ENCODE results near the gene MPV17L. TPM values are rescaled to one million over a fixed set of nuclear protein-coding genes. Genes with fewer than 3 reads are reported as not detected.

MPV17L gene
- total RNA-seq, 4 donors from 2014 or later: 0.72 to 10.8 (median 6.2) TPM

DNA sequence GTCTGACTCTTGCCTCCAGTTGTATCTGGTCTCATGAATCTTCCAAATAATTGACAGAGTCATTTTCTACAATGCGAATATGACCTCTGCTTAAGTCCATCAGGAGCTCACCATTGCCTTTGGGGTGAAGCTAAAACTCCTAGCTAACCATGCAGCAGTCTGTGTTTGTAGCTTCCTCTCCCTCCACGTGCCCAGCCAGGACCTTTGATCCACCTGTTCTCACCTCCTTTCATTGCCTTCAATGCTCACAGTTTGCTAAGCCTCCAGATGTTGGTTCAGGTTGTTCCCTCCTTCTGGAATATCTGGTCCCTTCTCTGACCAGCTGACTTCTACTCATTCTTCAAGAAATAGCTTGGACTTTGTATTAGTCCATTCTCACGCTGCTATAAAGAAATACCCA is 61.8 kb downstream of the MPV17L start:
- Histone ChIP-seq H3K9me3 (no peaks in the 10 kb centered on the region), H3K36me3 (no peaks in the 10 kb centered on the region), H3K27ac (no peak overlapping the region), H3K27me3 (no peaks in the 10 kb centered on the region), H3K4me1 (no peaks in the 10 kb centered on the region), H3K4me3 (no peak overlapping the region)
- no peak for DNase-seq
- intact Hi-C loops (cut with DNase I): no loop called here
- WGBS, 2 donors: 87 to 91% methylated on average over 3 of the region's 3 CpGs
- no peak for TF ChIP-seq POLR2A (IDR thresholded peaks at IDR 0.05)
- TF ChIP-seq, protein P1, sequence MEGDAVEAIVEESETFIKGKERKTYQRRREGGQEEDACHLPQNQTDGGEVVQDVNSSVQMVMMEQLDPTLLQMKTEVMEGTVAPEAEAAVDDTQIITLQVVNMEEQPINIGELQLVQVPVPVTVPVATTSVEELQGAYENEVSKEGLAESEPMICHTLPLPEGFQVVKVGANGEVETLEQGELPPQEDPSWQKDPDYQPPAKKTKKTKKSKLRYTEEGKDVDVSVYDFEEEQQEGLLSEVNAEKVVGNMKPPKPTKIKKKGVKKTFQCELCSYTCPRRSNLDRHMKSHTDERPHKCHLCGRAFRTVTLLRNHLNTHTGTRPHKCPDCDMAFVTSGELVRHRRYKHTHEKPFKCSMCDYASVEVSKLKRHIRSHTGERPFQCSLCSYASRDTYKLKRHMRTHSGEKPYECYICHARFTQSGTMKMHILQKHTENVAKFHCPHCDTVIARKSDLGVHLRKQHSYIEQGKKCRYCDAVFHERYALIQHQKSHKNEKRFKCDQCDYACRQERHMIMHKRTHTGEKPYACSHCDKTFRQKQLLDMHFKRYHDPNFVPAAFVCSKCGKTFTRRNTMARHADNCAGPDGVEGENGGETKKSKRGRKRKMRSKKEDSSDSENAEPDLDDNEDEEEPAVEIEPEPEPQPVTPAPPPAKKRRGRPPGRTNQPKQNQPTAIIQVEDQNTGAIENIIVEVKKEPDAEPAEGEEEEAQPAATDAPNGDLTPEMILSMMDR (IDR thresholded peaks at IDR 0.05): no peak

- no peaks in the 10 kb centered on the region for H3K36me3 ChIP-seq
- H3K4me3 ChIP-seq: no peak overlapping the region
- intact Hi-C loops (cut with DNase I): no loop called here
- WGBS, 2 donors: 46 to 59% methylated on average over 4 of the region's 4 CpGs
- TF ChIP-seq, protein P1 (IDR thresholded peaks at IDR 0.05): peak in 1 of 6 experiments; percentile 26
- no peak for TF ChIP-seq POLR2A (IDR thresholded peaks at IDR 0.05)
- no peak overlapping the region for H3K27ac ChIP-seq
- DNase-seq: no peak
- H3K27me3 ChIP-seq: no peaks in the 10 kb centered on the region
- H3K9me3 ChIP-seq: no peaks in the 10 kb centered on the region
- H3K4me1 ChIP-seq: no peaks in the 10 kb centered on the region
Observed at GRCh38 chr16:15457958-15458357, 62.4 kb downstream of the MPV17L start.

DNA sequence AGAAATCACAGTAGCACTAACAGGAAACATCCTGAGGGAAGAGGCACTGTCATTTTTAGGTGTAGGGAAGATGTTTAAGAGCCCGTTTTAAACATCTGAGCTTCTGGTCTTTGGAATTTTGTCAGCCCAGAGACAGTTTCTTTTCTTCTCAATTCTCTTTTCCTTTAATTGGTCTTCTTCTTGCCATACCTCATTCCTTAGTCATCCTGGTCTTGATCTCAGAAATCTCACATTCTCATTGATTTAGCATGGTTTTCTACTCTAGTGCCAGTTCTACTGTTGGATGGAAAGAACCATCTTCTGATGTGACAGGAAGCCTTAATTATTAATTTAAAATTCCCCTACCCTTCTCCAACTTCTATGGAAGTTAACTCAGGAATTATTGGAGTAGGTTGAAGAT is 64.2 kb downstream of the MPV17L start:
- Histone ChIP-seq H3K4me3 (no peak overlapping the region), H3K27ac (no peak overlapping the region), H3K9me3 (no peaks in the 10 kb centered on the region), H3K36me3 (no peaks in the 10 kb centered on the region), H3K4me1 (no peaks in the 10 kb centered on the region), H3K27me3 (no peaks in the 10 kb centered on the region)
- DNase-seq: no peak
- 83 to 86% methylated on average over 1 of the region's 1 CpG for WGBS, 2 donors
- intact Hi-C loops (cut with DNase I): no loop called here
- TF ChIP-seq, protein P1 (IDR thresholded peaks at IDR 0.05): no peak
- no peak for TF ChIP-seq POLR2A (IDR thresholded peaks at IDR 0.05)

GRCh38 chr16:15460601-15461000 is 65.0 kb downstream of the MPV17L start:
- Histone ChIP-seq H3K27ac (no peak overlapping the region), H3K4me3 (no peak overlapping the region), H3K4me1 (no peaks in the 10 kb centered on the region), H3K36me3 (no peaks in the 10 kb centered on the region), H3K27me3 (no peaks in the 10 kb centered on the region), H3K9me3 (no peaks in the 10 kb centered on the region)
- intact Hi-C loops (cut with DNase I): no loop called here
- TF ChIP-seq POLR2A (IDR thresholded peaks at IDR 0.05): no peak
- TF ChIP-seq, protein P1 (IDR thresholded peaks at IDR 0.05): no peak
- no peak for DNase-seq
- WGBS, 2 donors: 63 to 76% methylated on average over 3 of the region's 3 CpGs

- Histone ChIP-seq H3K27me3 (no peaks in the 10 kb centered on the region), H3K4me1 (no peaks in the 10 kb centered on the region), H3K27ac (no peak overlapping the region), H3K36me3 (no peaks in the 10 kb centered on the region), H3K4me3 (no peak overlapping the region), H3K9me3 (no peaks in the 10 kb centered on the region)
- WGBS, 2 donors: 89 to 91% methylated on average over 6 of the region's 6 CpGs
- intact Hi-C loops (cut with DNase I): no loop called here
- TF ChIP-seq, protein P1 (IDR thresholded peaks at IDR 0.05): no peak
- TF ChIP-seq POLR2A (IDR thresholded peaks at IDR 0.05): no peak
- no peak for DNase-seq
Observed at GRCh38 chr16:15461376-15461775, 65.8 kb downstream of the MPV17L start.

Other genes starting within 250 kb of the MPV17L start
- 10 to 100 TPM in 1 of 4 donors, 1 to 10 TPM in 2, not detected in 1; 1.8 to 19.3 (median 1.9) TPM for gene NPIPA5, start 17.5 kb upstream of the MPV17L start, total RNA-seq
- gene BMERB1, start 38.8 kb downstream of the MPV17L start, total RNA-seq: 10 to 100 TPM in 2 of 4 donors, 1 to 10 TPM in 2; 3.4 to 38.1 (median 14.9) TPM
- 10 to 100 TPM; 16.8 to 33.8 (median 19.2) TPM for gene MARF1, start 247.4 kb downstream of the MPV17L start, total RNA-seq